ENCODE results near the gene YAF2.

Gene YAF2

GRCh38 chr12:42238240-42239140, at the start of gene YAF2:
Gene YAF2 (minus strand): TSS chr12:42238248. CDS start chr12:42238180, 68 bp downstream.
- peak; percentile 90 for DNase-seq (ENCODE audit: low spot score)

GRCh38 chr12:42286741-42287140, 48.7 kb upstream of the YAF2 start:
- DNase-seq (ENCODE audit: low spot score) = no peak

- DNase-seq (ENCODE audit: low spot score) = no peak
Measured at GRCh38 chr12:42285431-42285830, 47.4 kb upstream of the YAF2 start.

- peak; percentile 10 for DNase-seq (ENCODE audit: low spot score)
Measured at GRCh38 chr12:42284876-42285275, 46.8 kb upstream of the YAF2 start.

GRCh38 chr12:42284157-42284556, 46.1 kb upstream of the YAF2 start:
- no peak for DNase-seq (ENCODE audit: low spot score)

- DNase-seq (ENCODE audit: low spot score) = no peak
Measured at GRCh38 chr12:42283739-42284138, 45.7 kb upstream of the YAF2 start.

GRCh38 chr12:42282294-42282693, 44.2 kb upstream of the YAF2 start:
- DNase-seq (ENCODE audit: low spot score) = no peak

- DNase-seq (ENCODE audit: low spot score) = no peak
Measured at GRCh38 chr12:42281844-42282243, 43.8 kb upstream of the YAF2 start.

- no peak for DNase-seq (ENCODE audit: low spot score)
Measured at GRCh38 chr12:42281278-42281677, 43.2 kb upstream of the YAF2 start.

GRCh38 chr12:42278128-42278510, 40.1 kb upstream of the YAF2 start:
- no peak for DNase-seq (ENCODE audit: low spot score)

GRCh38 chr12:42277396-42278127, 39.5 kb upstream of the YAF2 start:
- no peak for DNase-seq (ENCODE audit: low spot score)

- DNase-seq (ENCODE audit: low spot score) = no peak
Measured at GRCh38 chr12:42275499-42275898, 37.5 kb upstream of the YAF2 start.

- DNase-seq (ENCODE audit: low spot score) = no peak
Measured at GRCh38 chr12:42273706-42274105, 35.7 kb upstream of the YAF2 start.

- DNase-seq (ENCODE audit: low spot score) = no peak
Measured at GRCh38 chr12:42270596-42270995, 32.5 kb upstream of the YAF2 start.

- DNase-seq (ENCODE audit: low spot score) = no peak
Measured at GRCh38 chr12:42267413-42268190, 29.6 kb upstream of the YAF2 start.

- DNase-seq (ENCODE audit: low spot score) = no peak
Measured at GRCh38 chr12:42266579-42267230, 28.7 kb upstream of the YAF2 start.

GRCh38 chr12:42262271-42262670, 24.2 kb upstream of the YAF2 start:
- no peak for DNase-seq (ENCODE audit: low spot score)

GRCh38 chr12:42261708-42262107, 23.7 kb upstream of the YAF2 start:
- DNase-seq (ENCODE audit: low spot score) = no peak

- DNase-seq (ENCODE audit: low spot score) = no peak
Measured at GRCh38 chr12:42260518-42260917, 22.5 kb upstream of the YAF2 start.

- no peak for DNase-seq (ENCODE audit: low spot score)
Measured at GRCh38 chr12:42259699-42260098, 21.7 kb upstream of the YAF2 start.

- DNase-seq (ENCODE audit: low spot score) = no peak
Measured at GRCh38 chr12:42255866-42256261, 17.8 kb upstream of the YAF2 start.

Data from putamen (tissue), 1 donor.